Left ventricle myocardium inferior (tissue), 1 donor: ENCODE data around the gene RGS7BP. TPM values are rescaled to one million over a fixed set of nuclear protein-coding genes. Genes with fewer than 3 reads are reported as not detected.

Source experiments
- DNase-seq: peaks from one replicate; pipeline ENCODE4 v3.0.0-alpha.2; 2020
- H3K27ac ChIP-seq: fragments of 200-600 bp; replicated peaks from 2 replicates; pipeline ENCODE4 v1.8.0; 2021
- H3K27me3 ChIP-seq: fragments of 200-600 bp; 2 replicates; pipeline ENCODE4 v1.8.0; 2021; ENCODE audit warnings: low read depth
- H3K36me3 ChIP-seq: fragments of 200-600 bp; 2 replicates; pipeline ENCODE4 v1.8.0; 2021
- H3K4me1 ChIP-seq: fragments of 200-600 bp; 2 replicates; pipeline ENCODE4 v1.8.0; 2021
- H3K4me3 ChIP-seq: fragments of 200-600 bp; 2 replicates; pipeline ENCODE4 v1.8.0; 2021; ENCODE audit warnings: mild to moderate bottlenecking, moderate library complexity
- H3K9me3 ChIP-seq: fragments of 200-600 bp; replicated peaks from 2 replicates; pipeline ENCODE4 v1.8.0; 2021
- intact Hi-C: fragments of 100-400 bp; cut with micrococcal nuclease; formaldehyde crosslinking; loops from one replicate; pipeline ENCODE4 v1.11.0; 2022
- total RNA-seq: library from RNA; stranded (reverse); fragmentation: NEBNext Ultra II Directional; extraction: Animal tissue kit (Norgen Biotek cat#: 25700); gene quantifications from one replicate; pipeline ENCODE4 v1.2.1, GENCODE V29; 2021
- TF ChIP-seq, protein P1 (sequence below): fragments of 200-600 bp; IDR thresholded peaks from 2 replicates; pipeline ENCODE4 v1.8.0; 2021; ENCODE audit warnings: antibody characterized with exemption, mild to moderate bottlenecking, borderline replicate concordance
- donor health status: DM: no; HTN: yes; CAD: no; lungs with severe emphysema.

The RGS7BP gene
- total RNA-seq, 1 donor from 2014 or later = 3.6 TPM

DNA sequence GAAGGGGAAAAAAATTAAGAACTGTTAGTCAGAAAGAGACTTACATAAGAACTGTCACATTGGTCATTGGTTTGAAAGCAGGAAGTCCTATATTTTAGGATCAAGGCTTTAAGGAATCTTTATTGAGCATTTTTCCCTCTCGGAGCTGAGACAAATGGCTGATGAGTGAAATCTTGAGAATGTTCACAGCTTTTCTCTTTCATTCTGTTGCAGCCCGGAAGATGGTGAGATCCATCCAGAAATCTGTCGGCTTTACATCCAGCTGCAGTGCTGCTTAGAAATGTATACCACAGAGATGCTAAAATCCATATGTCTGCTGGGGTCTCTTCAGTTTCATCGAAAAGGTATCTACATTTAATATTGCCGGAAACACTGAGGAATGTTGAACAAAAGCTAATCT, 69.7 kb downstream of the RGS7BP start:
- no peaks in the 10 kb centered on the region for H3K36me3 ChIP-seq
- H3K27ac ChIP-seq = no peak overlapping the region
- no peak overlapping the region for H3K4me3 ChIP-seq
- peaks cover 9% of the 10 kb centered on the region for H3K4me1 ChIP-seq
- no peaks in the 10 kb centered on the region for H3K27me3 ChIP-seq
- H3K9me3 ChIP-seq = no peaks in the 10 kb centered on the region
- DNase-seq = no peak
- TF ChIP-seq, protein P1, sequence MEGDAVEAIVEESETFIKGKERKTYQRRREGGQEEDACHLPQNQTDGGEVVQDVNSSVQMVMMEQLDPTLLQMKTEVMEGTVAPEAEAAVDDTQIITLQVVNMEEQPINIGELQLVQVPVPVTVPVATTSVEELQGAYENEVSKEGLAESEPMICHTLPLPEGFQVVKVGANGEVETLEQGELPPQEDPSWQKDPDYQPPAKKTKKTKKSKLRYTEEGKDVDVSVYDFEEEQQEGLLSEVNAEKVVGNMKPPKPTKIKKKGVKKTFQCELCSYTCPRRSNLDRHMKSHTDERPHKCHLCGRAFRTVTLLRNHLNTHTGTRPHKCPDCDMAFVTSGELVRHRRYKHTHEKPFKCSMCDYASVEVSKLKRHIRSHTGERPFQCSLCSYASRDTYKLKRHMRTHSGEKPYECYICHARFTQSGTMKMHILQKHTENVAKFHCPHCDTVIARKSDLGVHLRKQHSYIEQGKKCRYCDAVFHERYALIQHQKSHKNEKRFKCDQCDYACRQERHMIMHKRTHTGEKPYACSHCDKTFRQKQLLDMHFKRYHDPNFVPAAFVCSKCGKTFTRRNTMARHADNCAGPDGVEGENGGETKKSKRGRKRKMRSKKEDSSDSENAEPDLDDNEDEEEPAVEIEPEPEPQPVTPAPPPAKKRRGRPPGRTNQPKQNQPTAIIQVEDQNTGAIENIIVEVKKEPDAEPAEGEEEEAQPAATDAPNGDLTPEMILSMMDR = no peak
- intact Hi-C loops = no loop called here

DNA sequence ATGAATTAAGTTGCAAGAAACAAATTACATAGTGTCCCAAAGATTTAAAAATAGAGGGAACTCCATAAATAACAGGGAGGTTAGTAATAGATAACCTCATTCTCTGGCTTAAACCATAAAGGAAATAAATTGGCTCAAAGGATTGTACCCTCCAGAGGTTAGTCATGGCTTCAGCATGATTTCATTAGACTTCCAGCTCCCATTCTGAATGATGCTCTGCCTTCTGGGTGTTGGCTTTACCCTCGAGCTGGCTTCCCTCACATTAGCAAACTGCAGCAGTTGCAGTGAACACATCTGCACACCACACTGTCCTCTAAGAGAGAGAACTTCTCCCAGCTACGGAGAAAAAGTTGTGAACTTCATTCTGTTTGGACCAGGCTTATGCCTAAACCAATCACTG, 70.4 kb downstream of the RGS7BP start:
- Histone ChIP-seq H3K4me3 (no peak overlapping the region), H3K27me3 (no peaks in the 10 kb centered on the region), H3K9me3 (no peaks in the 10 kb centered on the region), H3K27ac (no peak overlapping the region), H3K4me1 (peaks cover 9% of the 10 kb centered on the region), H3K36me3 (no peaks in the 10 kb centered on the region)
- no peak for DNase-seq
- TF ChIP-seq, protein P1 = no peak
- intact Hi-C loops = no loop called here

- Histone ChIP-seq H3K4me1 (peaks cover 25% of the 10 kb centered on the region), H3K27ac (peak overlapping the region; percentile 21), H3K27me3 (no peaks in the 10 kb centered on the region), H3K4me3 (no peak overlapping the region), H3K36me3 (no peaks in the 10 kb centered on the region), H3K9me3 (no peaks in the 10 kb centered on the region)
- intact Hi-C loops = no loop called here
- TF ChIP-seq, protein P1 = no peak
- no peak for DNase-seq
These were observed 79.8 kb downstream of the RGS7BP start for GRCh38 chr5:64585646-64586045.

GRCh38 chr5:64587370-64587769, 81.6 kb downstream of the RGS7BP start:
- Histone ChIP-seq H3K27me3 (no peaks in the 10 kb centered on the region), H3K9me3 (no peaks in the 10 kb centered on the region), H3K36me3 (no peaks in the 10 kb centered on the region), H3K4me1 (peaks cover 25% of the 10 kb centered on the region), H3K4me3 (no peak overlapping the region), H3K27ac (peak overlapping the region; percentile 25)
- DNase-seq = no peak
- TF ChIP-seq, protein P1 = no peak
- intact Hi-C loops = no loop called here

GRCh38 chr5:64592730-64593341, 87.0 kb downstream of the RGS7BP start:
- Histone ChIP-seq H3K4me1 (peaks cover 22% of the 10 kb centered on the region), H3K4me3 (no peak overlapping the region), H3K27ac (no peak overlapping the region), H3K36me3 (no peaks in the 10 kb centered on the region), H3K9me3 (no peaks in the 10 kb centered on the region), H3K27me3 (no peaks in the 10 kb centered on the region)
- TF ChIP-seq, protein P1 = no peak
- intact Hi-C loops = no loop called here
- no peak for DNase-seq
